CD4-positive, alpha-beta T cell treated with Interleukin-12 subunit alpha and Interleukin-12 subunit beta, for 1 hour (primary cell): ENCODE data around the gene CTBS.
"Not testable (repeated sequence)": the region's sequence is repeated elsewhere in the genome, so short reads cannot be mapped to it uniquely, and the experiment has no call there.

ENCODE experiments used
- DNase-seq: peaks from one replicate; pipeline ENCODE4 v3.0.0-alpha.2; 2020

Gene CTBS

DNA sequence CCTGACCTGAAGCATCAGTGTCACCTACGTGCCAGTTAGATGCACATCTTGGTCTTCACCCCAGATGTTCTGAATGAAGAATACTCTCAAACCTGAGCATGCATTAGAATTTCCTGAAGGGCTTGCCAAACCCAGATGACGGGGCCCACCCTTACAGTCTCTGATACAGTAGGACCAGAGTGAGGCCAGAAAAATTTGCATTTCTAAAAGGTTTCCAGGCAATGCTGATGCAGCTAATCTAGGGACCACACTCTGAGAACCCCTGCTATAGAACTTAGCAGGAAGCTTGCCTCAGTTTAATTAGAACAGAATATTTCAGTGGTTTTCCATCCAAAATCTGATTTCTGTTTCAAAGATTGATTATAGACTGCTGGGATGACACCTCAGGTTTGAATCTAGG, 9.9 kb upstream of the CTBS start:
- DNase-seq, result no peak

GRCh38 chr1:84583648-84584047, 9.4 kb upstream of the CTBS start:
- no peak for DNase-seq

DNA sequence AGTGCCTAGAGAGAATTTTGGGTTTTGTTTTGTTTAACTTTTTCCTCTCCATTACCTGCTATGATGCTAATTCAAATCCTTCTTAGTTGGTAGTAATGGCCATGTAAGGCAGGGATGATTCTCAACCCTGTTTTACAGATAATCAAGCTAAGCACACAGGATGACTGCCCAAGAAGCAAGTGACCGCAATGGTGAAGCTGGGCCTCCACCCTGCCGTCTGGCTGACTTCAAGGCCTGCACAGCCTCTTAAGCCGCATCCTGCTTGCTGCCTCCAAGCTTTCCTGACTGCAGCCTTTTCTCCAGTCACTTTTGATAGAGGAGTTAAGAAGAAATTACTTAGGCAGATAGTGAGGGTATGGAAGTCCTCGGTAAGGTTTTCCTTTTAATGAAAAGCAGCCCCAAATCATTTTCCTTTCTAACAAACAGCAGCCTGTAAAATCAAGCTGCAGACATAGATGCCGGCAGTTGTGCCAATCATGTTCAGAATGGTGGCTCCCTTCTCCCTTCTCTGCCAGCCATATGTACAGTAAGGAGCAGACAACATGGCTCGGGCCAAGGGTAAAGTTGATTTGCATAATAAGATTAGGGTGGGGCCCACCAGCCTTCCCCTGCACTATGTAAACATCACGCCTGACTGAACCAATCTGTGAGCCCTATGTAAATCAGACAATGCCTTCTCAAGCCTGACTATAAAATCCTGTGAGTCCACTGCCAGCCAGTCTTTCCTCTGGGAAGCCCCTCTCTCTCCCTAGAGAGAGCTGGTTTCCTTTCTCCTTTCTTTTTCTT, 8.8 kb upstream of the CTBS start:
- DNase-seq, result no peak

DNA sequence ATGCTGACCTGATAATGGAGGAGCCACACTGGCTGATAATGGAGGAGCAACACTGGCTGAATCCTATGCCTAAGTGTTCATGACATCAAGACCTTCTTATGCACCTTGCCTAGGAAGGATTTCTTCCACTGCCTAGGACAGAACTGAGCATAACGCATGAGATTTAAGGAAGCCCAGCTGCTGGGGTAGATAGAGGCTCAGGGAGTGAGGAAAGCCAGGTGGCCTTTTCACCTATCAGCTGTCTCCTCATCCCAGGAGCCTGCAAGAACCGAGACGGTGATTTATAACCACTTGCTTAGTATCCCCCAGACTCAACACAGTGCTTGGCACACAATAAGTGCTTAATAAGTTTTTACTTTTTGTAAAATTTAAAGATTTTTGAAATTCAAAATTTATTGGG, 7.4 kb upstream of the CTBS start:
- DNase-seq, result no peak

DNA sequence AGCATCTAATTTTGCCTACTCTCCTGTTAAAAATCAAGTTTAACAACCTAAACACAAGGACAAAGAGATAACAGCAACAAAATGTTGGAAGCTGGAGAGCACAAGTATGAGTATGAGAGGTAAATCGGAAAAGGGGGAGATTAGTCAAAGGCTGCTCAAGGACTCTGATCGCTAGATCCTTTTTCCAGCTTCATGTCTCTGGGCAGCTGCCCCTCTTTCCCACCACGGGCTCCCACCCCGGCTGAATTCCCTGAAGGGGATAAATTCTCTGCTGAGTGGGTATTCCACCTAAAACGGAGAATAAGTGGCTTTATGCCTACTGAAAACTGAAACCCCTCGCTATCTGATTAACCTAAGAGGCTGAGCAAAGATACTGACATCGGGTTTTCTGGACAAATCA, 696 bp upstream of the CTBS start:
- DNase-seq, result no peak

DNA sequence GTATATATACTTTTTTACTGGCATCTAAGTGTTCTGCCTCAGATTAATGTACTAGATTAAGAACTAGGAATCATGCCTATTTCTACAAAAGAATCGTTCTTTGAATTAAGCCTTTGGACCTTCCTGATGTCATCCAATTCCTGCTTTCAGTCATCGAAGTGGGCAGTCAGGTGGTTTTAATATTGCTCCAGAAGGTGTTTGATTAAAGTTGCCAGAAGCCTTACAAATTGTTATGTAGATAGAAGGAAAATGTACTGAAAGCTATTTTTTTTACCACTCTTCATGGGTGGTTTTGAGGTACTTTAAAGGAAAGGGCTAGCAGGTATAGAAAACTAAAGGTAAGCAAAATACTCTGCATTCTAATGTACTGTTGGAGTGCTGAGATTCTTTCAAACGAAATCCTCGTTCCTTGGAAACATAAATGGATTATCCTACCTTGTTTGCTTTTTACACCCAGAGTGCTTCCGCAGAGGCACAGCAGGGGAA, 716 bp downstream of the CTBS start:
- DNase-seq, result peak; percentile 11

GRCh38 chr1:84571150-84571535, 3.1 kb downstream of the CTBS start:
- no peak for DNase-seq

- no peak for DNase-seq
Observed at GRCh38 chr1:84570436-84571149, 3.6 kb downstream of the CTBS start.

DNA sequence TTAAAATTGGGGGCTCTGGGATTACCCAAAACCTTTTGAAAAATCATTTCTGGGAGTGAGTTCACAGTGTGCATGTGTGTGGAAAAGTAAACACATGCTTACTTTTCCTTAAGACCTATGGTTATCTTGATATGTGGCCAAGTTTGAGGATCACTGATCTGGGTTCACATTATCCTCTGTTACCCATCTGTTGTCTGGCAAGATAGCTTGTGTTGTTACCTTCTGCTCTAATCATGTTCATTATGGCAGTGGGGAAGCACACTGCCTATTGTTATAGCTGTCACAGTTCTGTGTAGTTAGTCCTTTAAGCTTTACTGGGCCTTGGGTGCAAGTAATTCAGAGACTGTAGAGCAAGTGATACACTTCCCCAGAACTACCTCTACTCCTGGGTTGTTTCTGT, 5.0 kb downstream of the CTBS start:
- no peak for DNase-seq

DNA sequence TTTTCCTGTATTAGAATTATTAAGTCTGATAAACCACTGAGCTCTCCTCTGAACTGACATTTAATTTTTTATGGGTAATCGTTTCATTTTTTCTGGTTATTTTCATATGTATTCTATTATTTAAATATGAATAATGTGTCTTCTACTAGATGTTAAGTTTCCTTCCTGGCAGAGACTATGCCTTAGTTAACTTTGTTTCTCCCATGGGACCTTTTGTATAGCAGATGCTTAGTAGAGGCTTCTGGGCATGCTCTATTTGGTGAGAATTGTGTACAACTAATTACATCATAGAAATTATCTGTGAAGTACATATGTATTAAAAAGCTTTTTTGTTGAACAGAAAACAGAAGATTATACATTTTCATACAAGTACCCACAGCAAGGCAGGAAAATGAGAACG, 23.4 kb downstream of the CTBS start:
- DNase-seq, result no peak

GRCh38 chr1:84541679-84542078, 32.6 kb downstream of the CTBS start:
- DNase-seq, result peak; percentile 6

DNA sequence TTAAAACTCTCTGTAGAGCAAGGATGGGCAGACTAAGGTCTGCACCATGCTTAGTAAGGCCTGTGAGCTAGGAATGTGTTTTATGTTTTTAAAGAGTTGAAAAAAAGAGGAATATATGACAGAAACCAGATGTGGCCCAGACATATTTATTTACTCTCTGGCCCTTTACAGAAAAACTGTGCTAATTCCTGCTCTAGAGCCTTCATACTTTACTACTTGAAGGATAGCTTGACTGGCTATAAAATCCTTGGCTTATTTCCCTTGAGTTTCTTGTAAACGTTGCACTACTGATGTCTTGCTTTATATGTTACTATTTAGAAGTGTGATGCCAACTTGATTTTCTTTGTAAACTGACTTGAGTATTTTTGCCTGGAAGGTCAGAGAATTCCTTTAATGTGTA, 33.5 kb downstream of the CTBS start:
- DNase-seq, result no peak

GRCh38 chr1:84539972-84540371, 34.3 kb downstream of the CTBS start:
- DNase-seq, result no peak

- DNase-seq, result no peak
Observed at GRCh38 chr1:84538599-84538998, 35.6 kb downstream of the CTBS start.

DNA sequence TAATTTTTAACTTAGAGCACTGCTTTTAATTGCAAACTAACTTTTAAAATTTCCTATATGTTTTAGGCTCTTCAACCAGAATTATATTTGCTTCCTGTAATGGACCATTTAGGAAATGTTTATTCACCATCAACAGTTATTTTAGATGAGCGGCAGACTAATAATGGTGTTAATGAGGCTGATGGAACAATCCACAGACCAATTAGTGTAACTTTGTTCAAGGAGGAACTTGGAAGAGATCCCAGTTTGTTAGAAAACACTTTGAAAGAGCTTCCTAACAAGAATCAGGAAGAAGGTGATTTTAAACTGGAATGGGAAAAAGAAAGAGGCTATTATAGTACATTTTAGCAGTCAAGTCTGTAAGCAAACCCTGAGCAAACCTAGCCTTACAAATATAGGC, 48.5 kb downstream of the CTBS start:
- DNase-seq, result no peak

GRCh38 chr1:84524590-84524989, 49.6 kb downstream of the CTBS start:
- no peak for DNase-seq

DNA sequence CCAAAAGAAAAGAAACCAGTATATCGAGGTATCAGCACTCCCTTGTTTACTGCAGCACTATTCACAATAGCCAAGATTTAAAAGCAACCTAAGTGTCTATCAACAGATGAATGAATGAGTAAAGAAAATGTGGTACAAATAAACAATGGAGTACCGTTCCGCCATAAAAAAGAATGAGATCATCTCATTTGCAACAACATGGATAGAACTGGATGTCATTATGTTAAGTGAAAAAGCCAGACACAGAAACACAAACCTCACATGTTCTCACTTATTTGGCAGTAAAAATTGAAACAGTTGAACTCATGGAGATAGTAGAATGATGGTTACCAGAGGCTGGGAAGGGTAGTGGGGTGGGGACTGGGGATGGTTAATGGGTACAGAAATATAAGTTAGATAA, 63.6 kb downstream of the CTBS start:
- DNase-seq, result no peak

GRCh38 chr1:84510165-84510564, 64.1 kb downstream of the CTBS start:
- no peak for DNase-seq

DNA sequence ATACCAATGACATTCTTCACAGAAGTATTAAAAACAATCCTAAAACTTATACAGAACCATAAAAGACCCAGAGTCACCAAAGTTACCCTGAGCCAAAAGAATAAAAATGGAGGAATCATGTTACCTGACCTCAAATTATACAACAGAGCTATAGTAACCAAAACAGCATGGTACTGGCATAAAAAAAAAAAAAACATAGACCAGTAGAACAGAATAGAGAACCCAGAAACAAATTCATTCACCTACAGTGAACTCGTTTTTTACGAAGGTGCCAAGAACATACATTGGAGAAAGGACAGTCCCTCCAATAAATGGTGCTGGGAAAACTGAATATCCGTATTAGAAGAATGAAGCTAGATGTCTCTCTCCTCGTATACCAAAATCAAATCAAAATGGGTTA, 65.2 kb downstream of the CTBS start:
- DNase-seq, result no peak

GRCh38 chr1:84508510-84508909, 65.7 kb downstream of the CTBS start:
- no peak for DNase-seq

- DNase-seq, result not testable (repeated sequence)
Observed at GRCh38 chr1:84507887-84508286, 66.4 kb downstream of the CTBS start.

GRCh38 chr1:84506729-84507453, 67.3 kb downstream of the CTBS start:
- DNase-seq, result no peak

DNA sequence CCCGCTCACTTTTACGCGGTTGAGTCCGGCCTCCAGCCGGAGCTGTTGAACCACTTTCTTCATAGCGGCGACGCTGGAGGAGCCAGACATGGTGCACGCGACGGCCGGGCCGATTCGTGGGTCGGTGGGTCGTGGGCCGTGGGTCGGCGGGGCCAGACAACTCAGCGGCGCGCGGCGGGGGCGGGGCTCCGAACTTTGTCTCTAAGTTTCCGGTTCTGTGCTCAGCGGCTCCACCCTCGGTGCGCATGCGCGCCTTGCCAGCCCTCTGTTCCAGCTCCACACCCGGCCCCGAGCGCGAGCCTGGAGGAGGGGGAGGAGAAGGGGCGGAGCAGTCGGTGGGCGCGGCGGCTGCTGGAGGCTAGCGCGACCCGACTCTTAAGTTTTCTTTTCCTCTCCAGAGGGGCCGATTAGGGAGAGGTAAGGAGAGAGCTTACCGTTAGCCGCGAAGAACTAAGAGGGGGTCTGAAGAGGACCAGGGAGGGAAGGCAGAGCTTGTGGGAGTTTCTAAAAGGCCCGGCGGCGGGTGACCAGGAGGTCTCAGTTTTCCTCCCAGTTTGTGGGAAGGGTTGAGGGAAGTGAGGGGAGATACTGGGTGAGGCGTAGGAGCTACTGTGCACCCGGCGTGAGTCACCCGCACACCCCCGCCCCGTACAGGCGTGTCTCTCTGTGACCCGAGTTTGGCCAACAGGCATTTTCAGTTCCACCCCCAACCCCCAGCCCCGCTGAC, 68.1 kb downstream of the CTBS start, which contains the start of the genes GNG5 and SPATA1:
Gene GNG5, minus strand, starts transcription at position 580 of the 727 bp plus-strand sequence. Its CDS starts 490 bp downstream, at position 90.
Gene SPATA1, plus strand, starts transcription at position 385 of the 727 bp plus-strand sequence. CDS start 9,974 bp downstream, outside the sequence.
- peak; percentile 97 for DNase-seq
